Coronary artery (tissue), 2 donors: Measurements from ENCODE around the gene AMN1.

Experiments
- DNase-seq: peaks from one replicate; pipeline ENCODE4 v3.0.0-alpha.2; 2017; ENCODE audit warnings: low spot score
- H3K27ac ChIP-seq, 2 donors: fragments of 200-600 bp; sonication (generic); one replicate each; pipeline ENCODE4 v1.5.1; 2016 to 2019
- H3K4me3 ChIP-seq: fragments of 200-600 bp; sonication (generic); 2 replicates; pipeline ENCODE4 v1.5.1; 2016; ENCODE audit warnings: mild to moderate bottlenecking, moderate library complexity
- TF ChIP-seq, protein P1 (sequence below): fragments of 200-600 bp; sonication (generic); IDR thresholded peaks from one replicate; pipeline ENCODE4 v1.5.1; 2019; ENCODE audit warnings: antibody characterized with exemption

The AMN1 gene

DNA sequence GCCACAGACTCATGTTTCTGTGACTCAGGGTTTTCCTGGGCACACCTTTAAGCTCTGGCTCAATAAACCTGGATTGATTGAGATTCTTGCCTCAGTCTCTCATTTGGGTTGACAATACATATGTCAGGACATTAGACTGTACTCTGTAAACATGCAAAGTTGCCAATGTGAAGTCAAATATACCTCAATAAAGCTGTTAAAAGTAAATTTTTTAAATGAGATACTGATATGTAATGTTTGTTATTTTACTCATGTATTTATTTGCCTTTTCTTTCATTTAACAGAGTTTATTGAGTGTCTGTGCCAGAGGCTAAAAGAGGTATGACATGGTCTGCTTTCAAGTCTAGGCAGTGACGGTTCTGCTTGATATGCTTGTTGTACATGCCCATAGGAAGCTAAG lies 73.0 kb downstream of the AMN1 start:
- DNase-seq = no peak
- H3K27ac ChIP-seq = no peak overlapping the region
- H3K4me3 ChIP-seq = no peak overlapping the region
- TF ChIP-seq, protein P1, sequence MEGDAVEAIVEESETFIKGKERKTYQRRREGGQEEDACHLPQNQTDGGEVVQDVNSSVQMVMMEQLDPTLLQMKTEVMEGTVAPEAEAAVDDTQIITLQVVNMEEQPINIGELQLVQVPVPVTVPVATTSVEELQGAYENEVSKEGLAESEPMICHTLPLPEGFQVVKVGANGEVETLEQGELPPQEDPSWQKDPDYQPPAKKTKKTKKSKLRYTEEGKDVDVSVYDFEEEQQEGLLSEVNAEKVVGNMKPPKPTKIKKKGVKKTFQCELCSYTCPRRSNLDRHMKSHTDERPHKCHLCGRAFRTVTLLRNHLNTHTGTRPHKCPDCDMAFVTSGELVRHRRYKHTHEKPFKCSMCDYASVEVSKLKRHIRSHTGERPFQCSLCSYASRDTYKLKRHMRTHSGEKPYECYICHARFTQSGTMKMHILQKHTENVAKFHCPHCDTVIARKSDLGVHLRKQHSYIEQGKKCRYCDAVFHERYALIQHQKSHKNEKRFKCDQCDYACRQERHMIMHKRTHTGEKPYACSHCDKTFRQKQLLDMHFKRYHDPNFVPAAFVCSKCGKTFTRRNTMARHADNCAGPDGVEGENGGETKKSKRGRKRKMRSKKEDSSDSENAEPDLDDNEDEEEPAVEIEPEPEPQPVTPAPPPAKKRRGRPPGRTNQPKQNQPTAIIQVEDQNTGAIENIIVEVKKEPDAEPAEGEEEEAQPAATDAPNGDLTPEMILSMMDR = no peak

DNA sequence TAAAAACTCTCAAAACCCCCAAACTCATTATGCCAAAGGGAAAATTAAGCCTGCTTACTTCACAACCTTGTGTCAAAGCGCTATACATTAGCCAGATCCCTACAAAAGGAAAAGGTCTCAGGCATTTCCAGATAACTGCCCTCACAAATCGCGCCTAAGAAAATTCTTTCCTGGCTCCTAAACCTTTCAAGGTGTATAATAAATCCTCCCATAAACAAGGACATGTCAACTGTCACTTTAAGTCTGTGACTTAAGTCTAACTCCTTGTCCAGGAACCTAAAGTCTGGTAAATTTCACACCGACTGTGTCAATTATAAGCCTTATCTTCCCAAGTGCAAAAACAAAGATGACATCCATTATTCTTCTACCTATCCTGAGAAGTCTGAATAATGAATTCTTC lies 73.6 kb downstream of the AMN1 start:
- no peak for DNase-seq
- TF ChIP-seq, protein P1 = no peak
- Histone ChIP-seq H3K4me3 (no peak overlapping the region), H3K27ac (no peak overlapping the region)

DNA sequence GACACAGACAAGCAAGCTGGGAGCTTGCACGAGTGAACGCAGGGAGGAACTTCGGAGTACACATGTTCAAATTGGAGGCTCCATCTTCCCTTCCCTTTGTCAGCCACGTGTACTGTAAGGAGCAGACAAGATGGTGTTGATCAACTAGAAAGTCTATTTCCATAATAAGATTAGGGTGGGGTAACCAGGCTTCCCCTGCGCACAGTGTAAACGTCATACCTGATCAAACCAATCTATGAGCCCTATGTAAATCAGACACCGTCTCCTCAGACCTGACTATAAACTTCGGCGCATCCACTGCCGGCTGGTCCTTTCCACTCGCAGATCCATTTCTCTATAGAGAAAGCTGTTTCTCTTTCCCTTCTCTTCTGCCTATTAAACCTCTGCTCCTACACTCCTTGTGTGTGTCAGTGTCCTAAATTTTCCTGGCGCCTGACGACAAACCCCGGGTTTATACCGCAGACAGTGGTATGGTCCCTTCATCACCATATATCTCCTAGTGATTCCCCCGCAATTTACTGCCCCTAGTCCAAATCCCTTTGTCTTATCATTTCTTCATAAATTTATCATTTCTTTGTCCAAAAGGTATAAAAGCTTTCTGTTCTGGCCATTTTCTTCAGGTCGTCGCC lies 76.8 kb downstream of the AMN1 start:
- Histone ChIP-seq H3K27ac (no peak overlapping the region), H3K4me3 (no peak overlapping the region)
- TF ChIP-seq, protein P1 = no peak
- DNase-seq = no peak

DNA sequence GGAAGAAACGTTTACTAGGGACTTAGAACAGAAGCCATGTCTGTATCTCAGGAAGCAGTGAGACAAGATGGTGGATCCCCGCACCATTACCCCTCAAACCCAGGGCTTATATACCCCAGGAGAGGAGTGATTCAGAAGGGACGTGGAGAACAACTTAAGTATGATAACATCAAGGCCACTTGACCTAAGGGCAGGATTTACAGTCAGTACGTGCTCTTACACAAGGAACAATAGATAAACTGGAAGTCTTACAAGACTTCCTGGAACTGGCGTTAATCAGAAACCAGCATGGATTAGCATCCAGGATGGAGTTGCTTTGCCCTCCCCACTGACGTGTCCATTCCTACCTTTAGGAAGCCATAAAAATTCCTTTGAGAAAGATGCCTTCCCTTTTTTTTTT lies 77.9 kb downstream of the AMN1 start:
- DNase-seq = no peak
- H3K4me3 ChIP-seq = no peak overlapping the region
- TF ChIP-seq, protein P1 = no peak
- H3K27ac ChIP-seq = no peak overlapping the region

DNA sequence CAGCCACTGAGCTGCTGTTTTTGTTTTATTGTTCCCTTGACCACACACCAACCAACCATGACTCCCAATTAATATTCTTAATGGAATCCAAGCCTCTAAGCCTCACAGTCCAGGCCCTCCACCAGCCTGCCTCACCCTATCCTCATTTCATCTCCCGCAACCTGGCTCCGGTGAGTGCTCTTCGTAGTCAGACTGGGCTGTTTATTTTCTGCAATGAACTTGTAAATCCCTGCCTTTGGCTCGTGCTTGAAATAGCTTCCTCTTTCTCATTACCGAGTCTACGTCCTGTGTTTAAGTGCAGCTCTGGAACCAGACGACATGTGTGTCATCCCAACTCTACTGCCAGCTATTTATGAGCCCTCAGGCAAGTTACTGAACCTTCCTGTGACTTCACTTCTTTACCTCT lies 81.7 kb downstream of the AMN1 start:
- no peak overlapping the region for H3K4me3 ChIP-seq
- TF ChIP-seq, protein P1 = no peak
- no peak for DNase-seq
- no peak overlapping the region for H3K27ac ChIP-seq

DNA sequence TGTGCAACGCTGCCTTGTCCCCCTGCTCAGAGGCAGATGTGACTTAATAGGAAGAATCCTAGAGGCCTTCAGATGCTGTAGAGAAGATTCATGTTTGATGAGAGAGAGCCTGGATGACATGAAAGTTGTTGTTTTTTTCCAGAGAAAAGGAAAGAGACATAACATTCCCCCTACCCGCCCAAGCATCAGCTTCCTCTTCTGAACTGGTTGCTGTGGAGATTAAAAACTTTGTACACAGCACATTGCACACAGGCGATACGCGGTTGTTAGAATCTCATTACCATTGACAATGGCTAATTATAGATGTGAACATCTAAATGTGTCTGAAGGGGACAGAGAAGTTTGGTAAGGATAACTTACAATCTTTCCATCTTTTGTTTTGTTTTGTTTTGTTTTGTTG lies 82.9 kb downstream of the AMN1 start:
- no peak overlapping the region for H3K27ac ChIP-seq
- H3K4me3 ChIP-seq = no peak overlapping the region
- TF ChIP-seq, protein P1 = no peak
- no peak for DNase-seq

DNA sequence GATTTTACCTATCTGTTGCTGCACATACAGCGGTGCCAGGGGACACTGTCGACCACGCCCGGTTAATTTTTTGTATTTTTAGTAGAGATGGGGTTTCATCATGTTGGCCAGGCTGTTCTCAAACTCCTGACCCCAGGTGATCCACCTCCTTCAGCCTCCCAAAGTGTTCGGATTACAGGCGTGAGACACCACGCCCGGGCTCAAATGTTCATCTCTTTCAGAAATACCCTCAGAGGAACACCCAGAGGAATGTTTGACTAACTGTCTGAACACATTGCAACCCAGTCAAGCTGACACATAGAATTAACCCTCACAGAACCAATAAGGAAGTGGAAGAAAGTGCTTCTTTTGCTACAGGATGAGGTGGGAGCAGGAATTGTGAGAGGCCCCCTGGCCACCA lies 84.3 kb downstream of the AMN1 start:
- no peak overlapping the region for H3K4me3 ChIP-seq
- TF ChIP-seq, protein P1 = no peak
- no peak overlapping the region for H3K27ac ChIP-seq
- DNase-seq = no peak
